PC-9 (cell line): ENCODE results near the gene DACT2. TPM values are rescaled to one million over a fixed set of nuclear protein-coding genes. Genes with fewer than 3 reads are reported as not detected.

ENCODE experiments used
- BruUV-seq: library from RNA; stranded (reverse); fragments of 400-500 nt; replicated peaks from 2 replicates; lab custom pipeline; 2021; lab: Mats Ljungman, UMichigan
- CTCF ChIA-PET: fragments of 300-600 bp; sonication (Branson Sonifier 250); formaldehyde crosslinking; loops from one replicate; lab custom pipeline; 2022; ENCODE audit warnings: antibody characterized with exemption; lab: Charles Lee
- POLR2A ChIA-PET: fragments of 300-600 bp; sonication (Branson Sonifier 250); formaldehyde crosslinking; loops from one replicate; lab custom pipeline; 2022; ENCODE audit warnings: antibody characterized with exemption; ENCODE audit not compliant: unreplicated experiment; lab: Charles Lee
- DNase-seq, 2 experiments: peaks; one replicate each; pipeline versions ENCODE4 v3.0.0 to v3.0.0-alpha.2; 2015 to 2022; ENCODE audit warnings: mixed read lengths in 1 of 2
- H2AFZ ChIP-seq: fragments of 200-600 bp; sonication (generic); 2 replicates; pipeline ENCODE4 v1.8.1; 2017; ENCODE audit warnings: antibody characterized with exemption
- H3F3A ChIP-seq: fragments of 200-600 bp; sonication (generic); 2 replicates; pipeline ENCODE4 v1.8.1; 2017; ENCODE audit warnings: antibody characterized with exemption, mild to moderate bottlenecking, low read depth; ENCODE audit not compliant: insufficient read depth
- H3K27ac ChIP-seq: fragments of 200-600 bp; sonication (generic); 2 replicates; pipeline ENCODE4 v1.6.1; 2016; ENCODE audit warnings: mixed run types
- H3K27me3 ChIP-seq: fragments of 200-600 bp; sonication (generic); 2 replicates; pipeline ENCODE4 v1.6.1; 2016; ENCODE audit warnings: low read depth, mixed run types; ENCODE audit not compliant: insufficient read depth
- H3K36me3 ChIP-seq: fragments of 200-600 bp; sonication (generic); 2 replicates; pipeline ENCODE4 v1.6.1; 2016; ENCODE audit warnings: low read depth, mixed run types
- H3K4me1 ChIP-seq: fragments of 200-600 bp; sonication (generic); replicated peaks from 2 replicates; pipeline ENCODE4 v1.6.1; 2016; ENCODE audit warnings: mixed run types; ENCODE audit not compliant: insufficient read depth
- H3K4me2 ChIP-seq: fragments of 200-600 bp; sonication (generic); 2 replicates; pipeline ENCODE4 v1.6.1; 2017; ENCODE audit warnings: mixed run types
- H3K4me3 ChIP-seq: fragments of 200-600 bp; sonication (generic); 2 replicates; pipeline ENCODE4 v1.6.1; 2016; ENCODE audit warnings: mixed run types
- H3K79me2 ChIP-seq: fragments of 200-600 bp; sonication (generic); 2 replicates; pipeline ENCODE4 v1.6.1; 2017; ENCODE audit warnings: low read depth, mixed run types
- H3K9me2 ChIP-seq: fragments of 200-600 bp; sonication (generic); 2 replicates; pipeline ENCODE4 v1.8.1; 2017; ENCODE audit warnings: mild to moderate bottlenecking; ENCODE audit not compliant: insufficient read depth
- H3K9me3 ChIP-seq: fragments of 200-600 bp; sonication (generic); 2 replicates; pipeline ENCODE4 v1.8.1; 2016; ENCODE audit warnings: low read depth; ENCODE audit not compliant: insufficient read depth
- H4K20me1 ChIP-seq: fragments of 200-600 bp; sonication (generic); 2 replicates; pipeline ENCODE4 v1.8.1; 2017; ENCODE audit not compliant: insufficient read depth
- CTCF ChIP-seq: fragments of 200-600 bp; sonication (generic); conservative IDR thresholded peaks from 2 replicates; pipeline ENCODE4 v1.6.1; 2017; ENCODE audit warnings: mixed run types, antibody characterized with exemption, mild to moderate bottlenecking, moderate library complexity
- EZH2 ChIP-seq: fragments of 200-600 bp; sonication (generic); IDR thresholded peaks from 2 replicates; pipeline ENCODE4 v1.8.0; 2017; ENCODE audit warnings: antibody characterized with exemption, low read depth
- intact Hi-C: fragments of 100-400 bp; cut with micrococcal nuclease; formaldehyde crosslinking; loops from one replicate; pipeline ENCODE4 v1.10.0; 2022; ENCODE audit not compliant: unreplicated experiment
- total RNA-seq: library from RNA; stranded (reverse); gene quantifications from 2 replicates; pipeline ENCODE4 v1.2.3, GENCODE V29; 2021

The DACT2 gene
- total RNA-seq, 1 experiment from 2014 or later: not detected

- no peak overlapping the region for H3K4me3 ChIP-seq
- no peaks in the 10 kb centered on the region for H3K9me3 ChIP-seq
- no peak overlapping the region for H3K4me2 ChIP-seq
- no peak for TF ChIP-seq EZH2
- TF ChIP-seq CTCF: no peak
- H3K9me2 ChIP-seq: no peaks in the 10 kb centered on the region
- H3K79me2 ChIP-seq: no peaks in the 10 kb centered on the region
- intact Hi-C loops: no loop called here
- H2AFZ ChIP-seq: no peak overlapping the region
- no peak overlapping the region for H3K27ac ChIP-seq
- ChIA-PET POLR2A (no interaction called here), CTCF (no interaction called here)
- no peaks in the 10 kb centered on the region for H3K4me1 ChIP-seq
- DNase-seq: no peak
- H3K27me3 ChIP-seq: peaks cover 54% of the 10 kb centered on the region
- no peaks in the 10 kb centered on the region for H3F3A ChIP-seq
- BruUV-seq: no TSS peak
- H4K20me1 ChIP-seq: no peaks in the 10 kb centered on the region
- no peaks in the 10 kb centered on the region for H3K36me3 ChIP-seq
These were observed 1.5 kb downstream of the DACT2 start for GRCh38 chr6:168318090-168318489.

GRCh38 chr6:168315596-168315995 is 4.0 kb downstream of the DACT2 start:
- Histone ChIP-seq H3K9me3 (no peaks in the 10 kb centered on the region), H3K4me2 (no peak overlapping the region), H2AFZ (no peak overlapping the region), H3K36me3 (no peaks in the 10 kb centered on the region), H3K27ac (no peak overlapping the region), H3K79me2 (no peaks in the 10 kb centered on the region), H3F3A (no peaks in the 10 kb centered on the region), H3K4me3 (no peak overlapping the region), H3K27me3 (peaks cover 66% of the 10 kb centered on the region), H4K20me1 (no peaks in the 10 kb centered on the region), H3K9me2 (no peaks in the 10 kb centered on the region), H3K4me1 (no peaks in the 10 kb centered on the region)
- no TSS peak for BruUV-seq
- intact Hi-C loops: no loop called here
- no peak for TF ChIP-seq CTCF
- TF ChIP-seq EZH2: no peak
- ChIA-PET CTCF (no interaction called here), POLR2A (no interaction called here)
- DNase-seq: no peak

GRCh38 chr6:168314948-168315347 is 4.6 kb downstream of the DACT2 start:
- CTCF ChIA-PET: no interaction called here
- TF ChIP-seq CTCF: no peak
- TF ChIP-seq EZH2: no peak
- H3K27ac ChIP-seq: no peak overlapping the region

More at GRCh38 chr6:168314948-168315347, 4.6 kb downstream of the DACT2 start:
- POLR2A ChIA-PET: no interaction called here
- BruUV-seq: no TSS peak
- Histone ChIP-seq H3K4me2 (no peak overlapping the region), H3K36me3 (no peaks in the 10 kb centered on the region), H3K9me2 (no peaks in the 10 kb centered on the region), H3K79me2 (no peaks in the 10 kb centered on the region), H3F3A (no peaks in the 10 kb centered on the region), H3K9me3 (no peaks in the 10 kb centered on the region), H4K20me1 (no peaks in the 10 kb centered on the region), H2AFZ (no peak overlapping the region), H3K4me3 (no peak overlapping the region), H3K27me3 (peaks cover 71% of the 10 kb centered on the region), H3K4me1 (no peaks in the 10 kb centered on the region)
- DNase-seq: no peak
- intact Hi-C loops: no loop called here
